HT1080 (cell line): Measurements from ENCODE around the gene TEKT4. TPM values are rescaled to one million over a fixed set of nuclear protein-coding genes. Genes with fewer than 3 reads are reported as not detected.
"Not testable (repeated sequence)": the region's sequence is repeated elsewhere in the genome, so short reads cannot be mapped to it uniquely, and the experiment has no call there.

Source experiments
- DNase-seq: peaks from one replicate; pipeline ENCODE4 v3.0.0-alpha.2; 2015; ENCODE audit warnings: low read depth
- polyA plus RNA-seq, 2 experiments: library from polyadenylated mRNA; depleted of rRNA; stranded (reverse); fragments of >200 nt; gene quantifications; 2 replicates each; pipeline ENCODE4 v1.2.3, GENCODE V29; 2015
- total RNA-seq: library from RNA; depleted of rRNA; stranded (reverse); fragments of >200 nt; shearing (Covaris generic); gene quantifications from 2 replicates; pipeline ENCODE4 v1.2.3, GENCODE V29; 2014; rRNA removed

TEKT4 gene
- total RNA-seq: not detected in 2 replicates
- not detected in 2 replicates for polyA plus RNA-seq (2015; cell fraction: cytosol; rRNA removed)
- polyA plus RNA-seq (2015; cell fraction: nucleus; rRNA removed): not detected in 2 replicates

- DNase-seq: peak; percentile 23
Measured at GRCh38 chr2:94871226-94872087, at the start of gene TEKT4. Gene TEKT4, plus strand, starts transcription at chr2:94871430. Its CDS starts 150 bp downstream, at chr2:94871580.

- not testable (repeated sequence) for DNase-seq
Measured at GRCh38 chr2:94839224-94839623, 32.0 kb upstream of the TEKT4 start.

- not testable (repeated sequence) for DNase-seq
Measured at GRCh38 chr2:94856856-94857255, 14.4 kb upstream of the TEKT4 start.

- DNase-seq: not testable (repeated sequence)
Measured at GRCh38 chr2:94857367-94858162, 13.7 kb upstream of the TEKT4 start.

GRCh38 chr2:94858163-94858888 lies 12.9 kb upstream of the TEKT4 start:
- not testable (repeated sequence) for DNase-seq

GRCh38 chr2:94861308-94862152 lies 9.7 kb upstream of the TEKT4 start:
- no peak for DNase-seq

- not testable (repeated sequence) for DNase-seq
Measured at GRCh38 chr2:94862903-94863302, 8.3 kb upstream of the TEKT4 start.

GRCh38 chr2:94869131-94869530 lies 2.1 kb upstream of the TEKT4 start:
- DNase-seq: no peak

- no peak for DNase-seq
Measured at GRCh38 chr2:94869552-94870439, 1.4 kb upstream of the TEKT4 start.

- no peak for DNase-seq
Measured at GRCh38 chr2:94870440-94871225, 597 bp upstream of the TEKT4 start.

- DNase-seq: no peak
Measured at GRCh38 chr2:94872088-94872618, 923 bp downstream of the TEKT4 start.

- DNase-seq: no peak
Measured at GRCh38 chr2:94872676-94873361, 1.6 kb downstream of the TEKT4 start.

GRCh38 chr2:94873362-94874276 lies 2.4 kb downstream of the TEKT4 start:
- DNase-seq: no peak

- peak; percentile 47 for DNase-seq
Measured at GRCh38 chr2:94874277-94874997, 3.2 kb downstream of the TEKT4 start.

- DNase-seq: no peak
Measured at GRCh38 chr2:94875064-94875819, 4.0 kb downstream of the TEKT4 start.
